ENCODE data around the gene KIAA1671. TPM values are rescaled to one million over a fixed set of nuclear protein-coding genes. Genes with fewer than 3 reads are reported as not detected.
A peak's percentile ranks its signal among the peaks of the same experiment; 100 is the strongest.
"Not testable (repeated sequence)": the region's sequence is repeated elsewhere in the genome, so short reads cannot be mapped to it uniquely, and the experiment has no call there.

Gene KIAA1671
- polyA plus RNA-seq (ENCODE audit: low read depth in 6 of 6) = not detected

DNA sequence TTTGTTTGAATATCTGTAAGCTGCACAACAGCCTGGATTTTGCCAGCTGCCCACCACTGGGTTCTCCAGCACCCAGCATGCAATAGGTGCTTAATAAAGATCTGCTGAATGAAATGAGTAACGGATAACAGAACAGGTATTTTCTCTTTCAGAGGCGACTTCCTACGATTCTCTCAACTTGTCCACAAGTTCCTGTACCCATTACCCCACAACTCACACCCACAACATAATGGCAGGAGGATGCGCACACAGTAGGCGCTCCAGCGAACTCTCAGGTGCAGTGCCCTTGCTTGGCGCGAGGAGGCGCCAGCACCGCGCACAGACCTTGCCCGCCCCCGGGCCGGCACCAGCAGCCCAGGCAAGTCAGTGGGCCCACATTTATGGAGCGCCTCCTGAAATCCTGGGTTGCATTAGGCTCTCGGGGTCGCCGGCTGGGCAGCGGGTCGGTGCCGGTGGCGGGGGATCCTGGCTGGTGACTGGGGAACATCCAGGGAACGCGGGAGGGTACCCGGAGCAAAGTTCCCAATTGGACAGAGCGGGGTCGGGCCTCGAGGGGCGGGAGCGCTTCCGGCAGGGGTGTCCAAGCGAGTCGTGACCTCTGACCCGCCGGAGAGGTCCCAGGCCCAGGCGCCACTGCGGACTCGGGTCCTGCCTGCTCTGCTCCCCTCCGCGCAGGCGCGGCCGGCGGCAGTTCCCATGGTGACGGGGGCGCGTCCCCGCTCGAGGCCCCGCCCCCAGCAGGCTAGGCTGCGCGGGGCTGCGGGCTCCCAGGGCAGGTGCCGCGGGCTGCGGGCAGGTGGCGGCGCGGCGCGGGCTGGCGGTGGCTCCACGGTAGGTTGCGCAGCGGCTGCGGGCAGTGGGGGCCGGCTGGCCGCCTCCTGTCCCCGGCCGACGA, at the start of gene KIAA1671:
TSS of gene KIAA1671 (plus strand) at position 775 of the 895 bp plus-strand sequence. CDS start 75,284 bp downstream, outside the sequence.
- H3K27ac Mint-ChIP-seq = peak within 1 kb of the TSS in 1 of 6 donors; percentile 26
- peak within 1 kb of the TSS; percentile 42 to 86 (median 81) for H3K4me3 Mint-ChIP-seq

DNA sequence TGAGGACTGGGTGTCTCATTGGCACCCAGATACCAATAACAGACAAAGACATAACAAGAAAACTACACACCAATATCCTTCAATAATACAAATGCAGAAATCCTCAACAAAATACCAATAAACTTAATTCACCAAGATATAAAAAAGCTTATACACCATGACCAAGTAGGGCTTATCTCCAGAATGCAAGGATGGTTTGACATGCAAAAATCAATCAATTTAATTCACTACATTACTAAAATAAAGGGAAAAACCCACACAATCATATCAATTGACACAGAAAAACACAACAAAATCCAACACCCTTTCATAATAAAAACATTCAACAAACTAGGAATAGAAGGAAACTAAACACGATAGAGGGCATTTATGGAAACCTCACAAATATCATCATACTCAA, 46.6 kb upstream of the KIAA1671 start:
- peaks cover 0 to 10% (median 6%) of the 10 kb centered on the region in 3 donors for H3K27me3 Mint-ChIP-seq
- H3K4me1 Mint-ChIP-seq = no peaks in the 10 kb centered on the region
- no peak overlapping the region for H3K4me3 Mint-ChIP-seq
- peaks cover 3 to 22% of the 10 kb centered on the region in 2 donors for H3K36me3 Mint-ChIP-seq
- no peak for DNase-seq
- ATAC-seq (ENCODE audit: low read depth in 2 of 2) = no peak
- peaks cover 13 to 36% (median 28%) of the 10 kb centered on the region in 7 donors for H3K9me3 Mint-ChIP-seq
- no peak overlapping the region for H3K27ac Mint-ChIP-seq

More for the DNA sequence above, at the start of gene KIAA1671:
- peaks cover 8 to 22% (median 22%) of the 10 kb centered on the region in 3 donors for H3K4me1 Mint-ChIP-seq
- H3K27me3 Mint-ChIP-seq = peaks cover 57 to 94% (median 88%) of the 10 kb centered on the region in 3 donors
- DNase-seq (peak; percentile 68), ATAC-seq (ENCODE audit: low read depth in 2 of 2) (peak; percentile 91)
- peaks cover 0 to 5% (median 2%) of the 10 kb centered on the region in 7 donors for H3K9me3 Mint-ChIP-seq
- H3K36me3 Mint-ChIP-seq = peaks cover 5 to 7% of the 10 kb centered on the region in 2 donors

GRCh38 chr22:24907101-24907500, 45.4 kb upstream of the KIAA1671 start:
- H3K4me3 Mint-ChIP-seq; H3K27ac Mint-ChIP-seq; ATAC-seq (ENCODE audit: low read depth in 2 of 2); H3K27me3 Mint-ChIP-seq; H3K4me1 Mint-ChIP-seq; DNase-seq: not testable (repeated sequence)
- Mint-ChIP-seq H3K9me3 (peaks cover 13 to 36% (median 28%) of the 10 kb centered on the region in 7 donors), H3K36me3 (peaks cover 3 to 22% of the 10 kb centered on the region in 2 donors)

DNA sequence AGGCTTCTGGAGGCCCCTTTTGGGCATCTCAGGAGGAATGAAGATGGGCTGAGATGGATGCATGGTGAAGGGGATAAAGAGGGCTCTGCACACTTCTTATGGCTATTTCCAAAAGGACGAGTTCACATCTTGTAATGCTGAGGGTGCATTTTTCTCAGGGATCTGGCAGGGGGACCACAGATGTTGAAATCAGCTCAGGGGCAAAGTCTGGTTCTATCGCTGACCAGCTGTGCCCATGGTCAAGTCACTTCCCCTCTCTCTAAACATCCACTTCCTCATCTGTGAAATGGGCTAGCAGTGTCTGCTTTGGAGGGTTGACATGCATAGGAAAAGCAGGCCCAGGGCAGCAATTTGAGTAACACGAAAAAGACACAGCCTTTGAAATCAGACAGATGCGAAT, 32.5 kb upstream of the KIAA1671 start:
- H3K4me1 Mint-ChIP-seq = no peaks in the 10 kb centered on the region
- H3K36me3 Mint-ChIP-seq = no peaks in the 10 kb centered on the region
- peaks cover 0 to 2% (median 0%) of the 10 kb centered on the region in 7 donors for H3K9me3 Mint-ChIP-seq
- no peak overlapping the region for H3K27ac Mint-ChIP-seq
- no peaks in the 10 kb centered on the region for H3K27me3 Mint-ChIP-seq
- ATAC-seq (ENCODE audit: low read depth in 2 of 2) = no peak
- DNase-seq = no peak
- H3K4me3 Mint-ChIP-seq = peak overlapping the region in 1 of 8 donors; percentile 15

- Mint-ChIP-seq H3K9me3 (peaks cover 0 to 9% (median 6%) of the 10 kb centered on the region in 7 donors), H3K4me3 (no peak overlapping the region), H3K27me3 (peaks cover 16 to 29% (median 20%) of the 10 kb centered on the region in 3 donors), H3K4me1 (no peaks in the 10 kb centered on the region), H3K36me3 (no peaks in the 10 kb centered on the region), H3K27ac (no peak overlapping the region)
- DNase-seq (no peak), ATAC-seq (ENCODE audit: low read depth in 2 of 2) (no peak)
Measured at GRCh38 chr22:24925586-24926427, 26.7 kb upstream of the KIAA1671 start.

- DNase-seq (no peak), ATAC-seq (ENCODE audit: low read depth in 2 of 2) (no peak)
- H3K4me3 Mint-ChIP-seq = peak overlapping the region in 1 of 8 donors; percentile 9
- peaks cover 0 to 9% (median 6%) of the 10 kb centered on the region in 7 donors for H3K9me3 Mint-ChIP-seq
- no peaks in the 10 kb centered on the region for H3K36me3 Mint-ChIP-seq
- no peak overlapping the region for H3K27ac Mint-ChIP-seq
- peaks cover 20 to 29% (median 21%) of the 10 kb centered on the region in 3 donors for H3K27me3 Mint-ChIP-seq
- no peaks in the 10 kb centered on the region for H3K4me1 Mint-ChIP-seq
Measured at GRCh38 chr22:24926428-24926725, 26.1 kb upstream of the KIAA1671 start.

- ATAC-seq (ENCODE audit: low read depth in 2 of 2) (no peak), DNase-seq (no peak)
- peak overlapping the region in 1 of 8 donors; percentile 9 for H3K4me3 Mint-ChIP-seq
- peaks cover 0 to 9% (median 6%) of the 10 kb centered on the region in 7 donors for H3K9me3 Mint-ChIP-seq
- H3K36me3 Mint-ChIP-seq = no peaks in the 10 kb centered on the region
- H3K4me1 Mint-ChIP-seq = no peaks in the 10 kb centered on the region
- H3K27me3 Mint-ChIP-seq = peaks cover 20 to 29% (median 23%) of the 10 kb centered on the region in 3 donors
- peak overlapping the region in 1 of 6 donors; percentile 14 for H3K27ac Mint-ChIP-seq
Measured at GRCh38 chr22:24926849-24927579, 25.5 kb upstream of the KIAA1671 start.

GRCh38 chr22:24928322-24928721, 24.2 kb upstream of the KIAA1671 start:
- Mint-ChIP-seq H3K27me3 (peaks cover 20 to 29% (median 23%) of the 10 kb centered on the region in 3 donors), H3K4me1 (no peaks in the 10 kb centered on the region), H3K27ac (no peak overlapping the region), H3K4me3 (no peak overlapping the region), H3K9me3 (peaks cover 0 to 9% (median 6%) of the 10 kb centered on the region in 7 donors), H3K36me3 (no peaks in the 10 kb centered on the region)
- no peak for ATAC-seq (ENCODE audit: low read depth in 2 of 2)
- no peak for DNase-seq

GRCh38 chr22:24930678-24931077, 21.8 kb upstream of the KIAA1671 start:
- DNase-seq = no peak
- H3K36me3 Mint-ChIP-seq = no peaks in the 10 kb centered on the region
- no peak for ATAC-seq (ENCODE audit: low read depth in 2 of 2)
- H3K9me3 Mint-ChIP-seq = peaks cover 0 to 9% (median 6%) of the 10 kb centered on the region in 7 donors
- H3K27ac Mint-ChIP-seq = no peak overlapping the region
- H3K27me3 Mint-ChIP-seq = peaks cover 20 to 29% (median 23%) of the 10 kb centered on the region in 3 donors
- H3K4me1 Mint-ChIP-seq = no peaks in the 10 kb centered on the region
- no peak overlapping the region for H3K4me3 Mint-ChIP-seq

- Mint-ChIP-seq H3K4me3 (no peak overlapping the region), H3K4me1 (no peaks in the 10 kb centered on the region), H3K27ac (no peak overlapping the region), H3K27me3 (peaks cover 0 to 13% (median 0%) of the 10 kb centered on the region in 3 donors), H3K9me3 (no peaks in the 10 kb centered on the region), H3K36me3 (no peaks in the 10 kb centered on the region)
- ATAC-seq (ENCODE audit: low read depth in 2 of 2) (no peak), DNase-seq (no peak)
Measured at GRCh38 chr22:24935771-24936483, 16.6 kb upstream of the KIAA1671 start.

- H3K27me3 Mint-ChIP-seq = peaks cover 0 to 5% (median 0%) of the 10 kb centered on the region in 3 donors
- ATAC-seq (ENCODE audit: low read depth in 2 of 2) (no peak), DNase-seq (no peak)
- H3K4me1 Mint-ChIP-seq = no peaks in the 10 kb centered on the region
- H3K27ac Mint-ChIP-seq = no peak overlapping the region
- no peaks in the 10 kb centered on the region for H3K36me3 Mint-ChIP-seq
- H3K4me3 Mint-ChIP-seq = no peak overlapping the region
- H3K9me3 Mint-ChIP-seq = no peaks in the 10 kb centered on the region
Measured at GRCh38 chr22:24937114-24937513, 15.4 kb upstream of the KIAA1671 start.

GRCh38 chr22:24938741-24939341, 13.7 kb upstream of the KIAA1671 start:
- peaks cover under 1 to 13% (median 6%) of the 10 kb centered on the region in 3 donors for H3K27me3 Mint-ChIP-seq
- H3K4me3 Mint-ChIP-seq = no peak overlapping the region
- ATAC-seq (ENCODE audit: low read depth in 2 of 2) = no peak
- H3K4me1 Mint-ChIP-seq = no peaks in the 10 kb centered on the region
- no peaks in the 10 kb centered on the region for H3K36me3 Mint-ChIP-seq
- peak; percentile 14 for DNase-seq
- H3K9me3 Mint-ChIP-seq = no peaks in the 10 kb centered on the region
- no peak overlapping the region for H3K27ac Mint-ChIP-seq

Data from naive B cell (primary cell).